Fibroblast of lung (primary cell): ENCODE data around the gene HEPACAM. TPM values are rescaled to one million over a fixed set of nuclear protein-coding genes. Genes with fewer than 3 reads are reported as not detected.
A peak's percentile ranks its signal among the peaks of the same experiment; 100 is the strongest.

Experiments used
- DNase-seq, 2 donors: peaks; one replicate each; pipeline versions ENCODE4 v3.0.0 to v3.0.0-alpha.2; 2010; ENCODE audit warnings: low read depth in 2 of 2
- H2AFZ ChIP-seq: 2 replicates; pipeline ENCODE4 v1.5.1; 2012; ENCODE audit warnings: low read length, control low read depth, inconsistent platforms
- H3K27ac ChIP-seq: 2 replicates; pipeline ENCODE4 v1.5.1; 2011; ENCODE audit warnings: low read length, control low read depth; ENCODE audit not compliant: insufficient read depth
- H3K27me3 ChIP-seq: 2 replicates; pipeline ENCODE4 v1.5.1; 2011; ENCODE audit warnings: mild to moderate bottlenecking, low read length; ENCODE audit not compliant: control insufficient read depth, insufficient read depth
- H3K36me3 ChIP-seq: 2 replicates; pipeline ENCODE4 v1.5.1; 2011; ENCODE audit warnings: low read length; ENCODE audit not compliant: control insufficient read depth, insufficient read depth
- H3K4me1 ChIP-seq: 2 replicates; pipeline ENCODE4 v1.5.1; 2011; ENCODE audit warnings: low read length; ENCODE audit not compliant: control insufficient read depth, insufficient read depth; ENCODE audit errors: extremely low read depth
- H3K4me2 ChIP-seq: 2 replicates; pipeline ENCODE4 v1.5.1; 2011; ENCODE audit warnings: low read length, control low read depth; ENCODE audit not compliant: insufficient read depth; ENCODE audit errors: extremely low read depth
- H3K4me3 ChIP-seq, 4 experiments: fragments of 200-600 bp in 1 of 4; sonication (generic) in 1 of 4; replicated peaks in 1 of 4; 2 replicates each; pipeline ENCODE4 v1.5.1; 2011 to 2016; ENCODE audit warnings: low read length in 4 of 4, low read depth in 3 of 4, mild to moderate bottlenecking in 3 of 4, control low read depth in 2 of 4, inconsistent platforms in 1 of 4, mixed read lengths in 1 of 4; ENCODE audit not compliant: insufficient read depth in 1 of 4; ENCODE audit errors: control extremely low read depth in 1 of 4
- H3K79me2 ChIP-seq: 2 replicates; pipeline ENCODE4 v1.5.1; 2012; ENCODE audit warnings: mild to moderate bottlenecking, low read length, inconsistent platforms; ENCODE audit not compliant: control insufficient read depth, insufficient read depth
- H3K9ac ChIP-seq: 2 replicates; pipeline ENCODE4 v1.5.1; 2011; ENCODE audit warnings: mild to moderate bottlenecking, low read length, control low read depth; ENCODE audit not compliant: insufficient read depth
- H3K9me3 ChIP-seq: 2 replicates; pipeline ENCODE4 v1.5.1; 2012; ENCODE audit warnings: low read depth, low read length; ENCODE audit not compliant: control insufficient read depth, insufficient read depth
- H4K20me1 ChIP-seq: 2 replicates; pipeline ENCODE4 v1.5.1; 2011; ENCODE audit warnings: low read length; ENCODE audit not compliant: control insufficient read depth, insufficient read depth; ENCODE audit errors: extremely low read depth
- EZH2 ChIP-seq: IDR thresholded peaks from 2 replicates; pipeline ENCODE4 v1.5.1; 2012; ENCODE audit warnings: low read length, control low read depth, mild to moderate bottlenecking; ENCODE audit errors: missing control alignments
- polyA plus RNA-seq, 2 donors: library from polyadenylated mRNA; depleted of rRNA in 1 of 2; stranded (reverse) in 1 of 2; unstranded in 1 of 2; fragments of >200 nt; gene quantifications; 2 replicates each; pipeline ENCODE4 v1.2.1, GENCODE V29; 2011 to 2012; ENCODE audit warnings: missing spikeins in 1 of 2
- total RNA-seq: library from RNA; depleted of rRNA; stranded (reverse); fragments of >200 nt; gene quantifications from 2 replicates; pipeline ENCODE4 v1.2.1, GENCODE V29; 2014
- TF ChIP-seq, protein P1 (sequence below), 2 donors: IDR thresholded peaks in 1 of 2; conservative IDR thresholded peaks in 1 of 2; 1 replicate in 1 of 2; 2 replicates in 1 of 2; pipeline ENCODE4 v1.5.1; 2011 to 2012; ENCODE audit warnings: low read length in 2 of 2, control low read depth in 1 of 2, inconsistent platforms in 1 of 2, low read depth in 1 of 2, mild to moderate bottlenecking in 1 of 2

Gene HEPACAM
- total and polyA plus RNA-seq, 2 donors (not counting 1 experiment from before 2014, with no cell fraction given) = under 0.01 to 0.11 TPM

DNA sequence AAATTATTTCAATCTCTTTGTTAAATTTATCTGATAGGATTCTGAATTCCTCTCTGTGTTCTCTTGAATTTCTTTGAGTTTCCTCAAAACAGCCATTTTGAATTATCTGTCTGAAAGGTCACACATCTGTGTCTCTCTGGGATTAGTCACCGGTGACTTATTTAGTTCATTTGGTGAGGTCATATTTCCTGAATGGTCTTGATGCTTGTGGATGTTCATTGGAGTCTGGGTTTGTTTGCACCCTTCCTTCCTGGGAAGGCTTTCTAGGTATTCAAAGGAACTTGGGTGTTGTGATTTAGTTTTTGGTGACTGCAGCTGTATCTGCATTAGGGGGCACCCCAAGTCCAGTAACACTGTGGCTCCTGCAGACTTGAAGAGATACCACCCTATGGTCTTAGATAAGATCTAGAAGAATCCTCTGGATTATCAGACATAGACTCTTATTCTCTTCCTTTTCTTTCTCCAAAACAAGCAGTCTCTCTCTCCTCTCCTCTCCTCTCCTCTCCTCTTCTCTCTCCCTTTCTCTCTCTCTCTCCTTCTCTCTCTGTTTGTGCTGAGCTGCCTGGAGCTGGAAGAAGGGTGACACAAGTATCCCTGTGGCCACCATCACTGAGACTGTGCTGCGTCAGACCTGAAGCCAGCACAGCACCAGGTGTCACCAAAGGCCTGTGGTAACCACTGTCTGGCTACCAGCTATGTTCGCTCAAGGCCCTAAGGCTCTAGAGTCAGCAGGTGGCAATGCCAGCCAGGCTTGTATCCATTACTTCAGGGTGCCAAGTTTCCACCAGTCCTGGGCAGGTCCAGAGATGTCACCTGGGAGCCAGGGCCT, 20.1 kb downstream of the HEPACAM start:
- H3K27ac ChIP-seq = peak overlapping the region; percentile 50
- H3K4me2 ChIP-seq = peak overlapping the region; percentile 11
- no peak for TF ChIP-seq EZH2
- TF ChIP-seq, protein P1, sequence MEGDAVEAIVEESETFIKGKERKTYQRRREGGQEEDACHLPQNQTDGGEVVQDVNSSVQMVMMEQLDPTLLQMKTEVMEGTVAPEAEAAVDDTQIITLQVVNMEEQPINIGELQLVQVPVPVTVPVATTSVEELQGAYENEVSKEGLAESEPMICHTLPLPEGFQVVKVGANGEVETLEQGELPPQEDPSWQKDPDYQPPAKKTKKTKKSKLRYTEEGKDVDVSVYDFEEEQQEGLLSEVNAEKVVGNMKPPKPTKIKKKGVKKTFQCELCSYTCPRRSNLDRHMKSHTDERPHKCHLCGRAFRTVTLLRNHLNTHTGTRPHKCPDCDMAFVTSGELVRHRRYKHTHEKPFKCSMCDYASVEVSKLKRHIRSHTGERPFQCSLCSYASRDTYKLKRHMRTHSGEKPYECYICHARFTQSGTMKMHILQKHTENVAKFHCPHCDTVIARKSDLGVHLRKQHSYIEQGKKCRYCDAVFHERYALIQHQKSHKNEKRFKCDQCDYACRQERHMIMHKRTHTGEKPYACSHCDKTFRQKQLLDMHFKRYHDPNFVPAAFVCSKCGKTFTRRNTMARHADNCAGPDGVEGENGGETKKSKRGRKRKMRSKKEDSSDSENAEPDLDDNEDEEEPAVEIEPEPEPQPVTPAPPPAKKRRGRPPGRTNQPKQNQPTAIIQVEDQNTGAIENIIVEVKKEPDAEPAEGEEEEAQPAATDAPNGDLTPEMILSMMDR (conservative IDR thresholded peaks at IDR 0.05 in 1 of 2, IDR thresholded peaks at IDR 0.05 in 1 of 2; ENCODE audit: low read depth in 1 of 2, low read length in 2 of 2) = no peak
- no peaks in the 10 kb centered on the region for H4K20me1 ChIP-seq
- no peak overlapping the region for H2AFZ ChIP-seq
- H3K9ac ChIP-seq = no peak overlapping the region
- no peaks in the 10 kb centered on the region for H3K79me2 ChIP-seq
- H3K9me3 ChIP-seq = no peaks in the 10 kb centered on the region
- H3K4me3 ChIP-seq = no peak overlapping the region
- H3K27me3 ChIP-seq = no peaks in the 10 kb centered on the region
- DNase-seq = peak; percentile 42 to 58
- H3K36me3 ChIP-seq = no peaks in the 10 kb centered on the region
- peaks cover 14% of the 10 kb centered on the region for H3K4me1 ChIP-seq

DNA sequence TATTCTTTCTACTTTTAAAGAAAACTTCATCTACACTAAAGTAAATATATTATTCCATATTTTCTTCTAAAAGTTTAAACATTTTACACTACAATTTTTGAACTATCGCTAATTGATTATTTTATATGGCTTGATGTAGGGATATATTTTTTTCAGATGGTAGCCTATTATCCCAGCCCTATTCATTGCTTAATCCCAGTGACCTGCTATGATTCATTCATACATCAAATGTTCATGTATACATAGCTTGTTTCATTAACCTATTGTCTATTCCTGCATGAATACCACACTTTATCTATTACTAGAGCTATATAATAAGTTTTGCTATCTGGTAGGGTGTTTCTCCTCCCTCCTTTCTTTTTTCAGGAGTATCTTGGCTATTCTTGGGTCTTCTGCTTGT, 33.2 kb downstream of the HEPACAM start:
- H2AFZ ChIP-seq = no peak overlapping the region
- TF ChIP-seq EZH2 = no peak
- TF ChIP-seq, protein P1 (conservative IDR thresholded peaks at IDR 0.05 in 1 of 2, IDR thresholded peaks at IDR 0.05 in 1 of 2; ENCODE audit: low read depth in 1 of 2, low read length in 2 of 2) = no peak
- no peaks in the 10 kb centered on the region for H4K20me1 ChIP-seq
- H3K27me3 ChIP-seq = no peaks in the 10 kb centered on the region
- no peaks in the 10 kb centered on the region for H3K36me3 ChIP-seq
- H3K27ac ChIP-seq = no peak overlapping the region
- H3K4me2 ChIP-seq = no peak overlapping the region
- H3K9me3 ChIP-seq = no peaks in the 10 kb centered on the region
- DNase-seq = peak in 1 of 2 donors; percentile 31
- no peak overlapping the region for H3K9ac ChIP-seq
- peaks cover 32% of the 10 kb centered on the region for H3K4me1 ChIP-seq
- H3K79me2 ChIP-seq = no peaks in the 10 kb centered on the region
- H3K4me3 ChIP-seq = no peak overlapping the region

DNA sequence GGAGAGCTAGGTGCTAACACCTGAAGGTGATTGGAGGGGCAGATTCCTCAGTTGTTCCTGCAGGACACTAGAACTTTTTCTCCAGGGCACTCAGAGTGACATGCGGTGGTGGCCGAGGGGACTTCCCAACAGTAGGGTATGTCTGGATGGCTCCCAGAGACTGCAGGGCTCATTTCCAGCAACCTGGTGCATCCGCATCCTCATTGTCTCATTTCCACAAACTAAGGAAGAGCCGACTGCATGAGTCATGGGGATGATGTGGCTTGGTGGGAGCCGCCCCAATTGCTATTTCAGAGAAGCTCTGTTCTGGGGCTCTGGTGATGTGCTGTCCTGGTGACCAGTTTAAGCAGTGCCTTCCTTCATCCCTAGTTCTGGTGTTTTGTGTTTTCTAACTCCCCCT, 35.4 kb downstream of the HEPACAM start:
- no peaks in the 10 kb centered on the region for H3K9me3 ChIP-seq
- peak overlapping the region; percentile 96 for H3K27ac ChIP-seq
- H2AFZ ChIP-seq = peak overlapping the region; percentile 64
- peak overlapping the region in 1 of 4 experiments; percentile 15 for H3K4me3 ChIP-seq
- H3K79me2 ChIP-seq = no peaks in the 10 kb centered on the region
- peak; percentile 81 to 89 for DNase-seq
- H3K36me3 ChIP-seq = no peaks in the 10 kb centered on the region
- H3K4me2 ChIP-seq = peak overlapping the region; percentile 78
- peaks cover 42% of the 10 kb centered on the region for H3K4me1 ChIP-seq
- no peaks in the 10 kb centered on the region for H3K27me3 ChIP-seq
- H3K9ac ChIP-seq = peak overlapping the region; percentile 32
- no peaks in the 10 kb centered on the region for H4K20me1 ChIP-seq
- TF ChIP-seq EZH2 = no peak
- TF ChIP-seq, protein P1 (conservative IDR thresholded peaks at IDR 0.05 in 1 of 2, IDR thresholded peaks at IDR 0.05 in 1 of 2; ENCODE audit: low read depth in 1 of 2, low read length in 2 of 2) = no peak
